ENCODE measurements around the gene RCCD1.

The RCCD1 gene

GRCh38 chr15:90974216-90974615 lies 19.5 kb downstream of the RCCD1 start:
- DNase-seq (ENCODE audit: low spot score) (no peak), ATAC-seq (ENCODE audit: low read depth) (no peak)
- Histone ChIP-seq H3K27me3 (ENCODE audit: insufficient read depth, poor library complexity, severe bottlenecking) (no peaks in the 10 kb centered on the region), H3K4me1 (ENCODE audit: insufficient read depth, poor library complexity, severe bottlenecking) (no peaks in the 10 kb centered on the region), H3K4me3 (ENCODE audit: severe bottlenecking) (no peak overlapping the region), H3K9me3 (ENCODE audit: severe bottlenecking) (no peaks in the 10 kb centered on the region), H3K36me3 (ENCODE audit: low read depth) (peaks cover 98% of the 10 kb centered on the region), H3K27ac (ENCODE audit: poor library complexity, severe bottlenecking) (no peak overlapping the region)
- TF ChIP-seq CTCF (IDR thresholded peaks at IDR 0.05; ENCODE audit: poor library complexity, severe bottlenecking): no peak

DNA sequence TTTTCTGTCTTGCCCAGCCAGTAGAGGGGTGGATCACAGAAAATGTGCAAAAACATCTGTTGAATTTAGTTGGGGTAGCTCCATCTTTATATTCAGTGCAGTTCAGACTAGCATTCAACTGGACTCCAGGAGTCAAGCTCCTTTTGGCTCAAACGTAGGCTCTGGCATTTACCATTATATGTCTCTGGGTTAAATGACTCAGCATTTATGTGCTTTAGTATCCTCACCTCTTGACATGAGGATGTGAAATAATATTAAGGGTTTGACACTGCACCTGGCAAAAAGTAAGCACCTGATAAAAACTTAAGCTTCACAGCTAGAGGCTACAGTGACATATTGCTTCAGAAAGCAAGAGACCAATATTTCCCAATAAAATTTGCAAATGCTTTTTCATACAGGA lies 24.9 kb downstream of the RCCD1 start:
- no peak overlapping the region for H3K27ac ChIP-seq (ENCODE audit: poor library complexity, severe bottlenecking)

GRCh38 chr15:90981681-90982080 lies 27.0 kb downstream of the RCCD1 start:
- TF ChIP-seq CTCF (IDR thresholded peaks at IDR 0.05; ENCODE audit: poor library complexity, severe bottlenecking): no peak
- no peak overlapping the region for H3K27ac ChIP-seq (ENCODE audit: poor library complexity, severe bottlenecking)
- ATAC-seq (ENCODE audit: low read depth): no peak

More for the DNA sequence above, 24.9 kb downstream of the RCCD1 start:
- no peaks in the 10 kb centered on the region for H3K27me3 ChIP-seq (ENCODE audit: insufficient read depth, poor library complexity, severe bottlenecking)
- no peak for TF ChIP-seq CTCF (IDR thresholded peaks at IDR 0.05; ENCODE audit: poor library complexity, severe bottlenecking)
- no peaks in the 10 kb centered on the region for H3K9me3 ChIP-seq (ENCODE audit: severe bottlenecking)
- H3K4me1 ChIP-seq (ENCODE audit: insufficient read depth, poor library complexity, severe bottlenecking): no peaks in the 10 kb centered on the region
- no peak for ATAC-seq (ENCODE audit: low read depth)
- H3K36me3 ChIP-seq (ENCODE audit: low read depth): peaks cover 100% of the 10 kb centered on the region
- no peak overlapping the region for H3K4me3 ChIP-seq (ENCODE audit: severe bottlenecking)
- DNase-seq (ENCODE audit: low spot score): no peak

DNA sequence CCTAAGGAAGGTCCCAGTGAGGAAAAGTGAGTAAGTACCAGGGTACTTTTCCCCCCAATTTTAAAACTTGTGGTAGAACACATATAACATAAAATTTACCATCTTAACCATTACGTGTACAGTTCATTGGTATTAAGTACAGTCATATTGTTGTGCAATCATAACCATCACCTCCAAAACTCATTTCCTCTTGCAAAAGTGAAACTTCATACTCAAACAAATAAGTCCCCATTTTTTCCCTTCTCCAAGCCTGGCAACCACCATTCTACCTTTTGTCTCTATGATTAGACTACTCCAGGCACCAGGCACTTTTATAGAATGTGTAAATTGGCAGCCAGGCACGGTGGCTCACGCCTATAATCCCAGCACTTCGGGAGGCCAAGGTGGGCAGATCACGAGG lies 27.5 kb downstream of the RCCD1 start:
- Histone ChIP-seq H3K4me1 (ENCODE audit: insufficient read depth, poor library complexity, severe bottlenecking) (no peaks in the 10 kb centered on the region), H3K4me3 (ENCODE audit: severe bottlenecking) (no peak overlapping the region), H3K9me3 (ENCODE audit: severe bottlenecking) (no peaks in the 10 kb centered on the region), H3K27me3 (ENCODE audit: insufficient read depth, poor library complexity, severe bottlenecking) (no peaks in the 10 kb centered on the region), H3K36me3 (ENCODE audit: low read depth) (peaks cover 92% of the 10 kb centered on the region), H3K27ac (ENCODE audit: poor library complexity, severe bottlenecking) (no peak overlapping the region)
- ATAC-seq (ENCODE audit: low read depth) (peak; percentile 30; the same call in 1 of the 3 replicates), DNase-seq (ENCODE audit: low spot score) (no peak)
- no peak for TF ChIP-seq CTCF (IDR thresholded peaks at IDR 0.05; ENCODE audit: poor library complexity, severe bottlenecking)

More at GRCh38 chr15:90981681-90982080, 27.0 kb downstream of the RCCD1 start:
- Histone ChIP-seq H3K4me1 (ENCODE audit: insufficient read depth, poor library complexity, severe bottlenecking) (no peaks in the 10 kb centered on the region), H3K4me3 (ENCODE audit: severe bottlenecking) (no peak overlapping the region), H3K36me3 (ENCODE audit: low read depth) (peaks cover 97% of the 10 kb centered on the region), H3K27me3 (ENCODE audit: insufficient read depth, poor library complexity, severe bottlenecking) (no peaks in the 10 kb centered on the region), H3K9me3 (ENCODE audit: severe bottlenecking) (no peaks in the 10 kb centered on the region)
- DNase-seq (ENCODE audit: low spot score): no peak

DNA sequence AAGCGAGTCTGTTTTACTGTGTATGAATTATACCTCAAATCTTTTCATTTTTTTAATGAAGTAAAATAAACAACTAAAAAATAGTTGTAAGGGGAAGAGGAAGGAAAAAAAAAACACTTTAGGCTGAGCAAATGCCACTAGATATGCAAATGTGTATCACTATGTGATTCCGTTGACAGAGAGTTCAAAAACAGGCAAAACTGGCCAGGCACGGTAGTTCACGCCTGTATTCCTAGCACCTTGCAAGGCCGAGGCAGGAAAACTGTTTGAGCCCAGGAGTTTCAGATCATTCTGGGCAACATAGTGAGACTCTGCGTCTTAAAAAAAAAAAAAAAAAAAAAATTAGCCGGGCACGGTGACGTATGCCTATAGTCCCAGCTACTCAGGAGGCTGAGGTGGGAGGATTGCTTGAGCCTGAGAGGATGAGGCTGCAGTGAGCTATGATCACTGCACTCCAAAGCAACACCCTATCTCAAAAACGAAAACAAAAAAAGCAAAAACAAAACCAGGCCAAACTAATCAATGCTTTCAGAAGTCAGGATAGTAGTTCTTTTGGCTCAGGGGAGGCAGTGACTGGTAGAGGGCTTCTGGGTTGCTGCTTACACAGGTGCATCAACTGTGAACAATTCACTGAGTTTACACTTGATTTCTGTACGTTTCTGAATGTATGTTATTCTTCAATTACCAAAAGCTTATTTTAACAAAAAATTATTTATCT lies 32.3 kb downstream of the RCCD1 start:
- ATAC-seq (ENCODE audit: low read depth) (no peak), DNase-seq (ENCODE audit: low spot score) (no peak)
- H3K4me3 ChIP-seq (ENCODE audit: severe bottlenecking): no peak overlapping the region
- no peak overlapping the region for H3K27ac ChIP-seq (ENCODE audit: poor library complexity, severe bottlenecking)
- peaks cover 5% of the 10 kb centered on the region for H3K4me1 ChIP-seq (ENCODE audit: insufficient read depth, poor library complexity, severe bottlenecking)
- H3K36me3 ChIP-seq (ENCODE audit: low read depth): peaks cover 52% of the 10 kb centered on the region
- no peaks in the 10 kb centered on the region for H3K9me3 ChIP-seq (ENCODE audit: severe bottlenecking)
- TF ChIP-seq CTCF (IDR thresholded peaks at IDR 0.05; ENCODE audit: poor library complexity, severe bottlenecking): no peak
- H3K27me3 ChIP-seq (ENCODE audit: insufficient read depth, poor library complexity, severe bottlenecking): no peaks in the 10 kb centered on the region
